NK-92 (cell line): Measurements from ENCODE around the gene RYR1.
"Not testable (repeated sequence)": the region's sequence is repeated elsewhere in the genome, so short reads cannot be mapped to it uniquely, and the experiment has no call there.

Experiments used
- DNase-seq: peaks from one replicate; lab custom pipeline; 2025; ENCODE audit not compliant: unreplicated experiment; lab: John Stamatoyannopoulos, UW

The RYR1 gene

GRCh38 chr19:38488096-38488495, 54.6 kb downstream of the RYR1 start:
- no peak for DNase-seq

GRCh38 chr19:38488776-38489481, 55.4 kb downstream of the RYR1 start:
- no peak for DNase-seq

DNA sequence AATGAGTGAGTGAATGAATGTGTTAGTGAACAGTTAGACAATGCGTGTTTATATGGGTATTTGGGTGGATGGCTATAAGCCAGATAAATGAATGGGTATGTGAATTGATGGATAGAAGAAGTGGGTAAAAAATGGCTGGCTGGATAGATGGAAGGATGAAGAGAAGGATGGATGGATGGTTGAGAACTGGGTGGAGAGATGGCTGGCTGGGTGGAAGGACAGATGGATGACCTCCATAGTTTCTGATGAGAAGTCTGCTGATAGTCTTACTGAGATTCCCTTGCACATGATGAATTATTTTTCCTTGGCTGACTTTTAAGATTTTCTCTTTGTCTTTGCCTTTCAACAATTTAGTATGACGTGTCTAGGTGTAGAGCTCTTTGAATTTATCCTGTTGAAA, 57.4 kb downstream of the RYR1 start:
- DNase-seq = no peak

GRCh38 chr19:38492181-38492813, 58.8 kb downstream of the RYR1 start:
- DNase-seq = no peak

DNA sequence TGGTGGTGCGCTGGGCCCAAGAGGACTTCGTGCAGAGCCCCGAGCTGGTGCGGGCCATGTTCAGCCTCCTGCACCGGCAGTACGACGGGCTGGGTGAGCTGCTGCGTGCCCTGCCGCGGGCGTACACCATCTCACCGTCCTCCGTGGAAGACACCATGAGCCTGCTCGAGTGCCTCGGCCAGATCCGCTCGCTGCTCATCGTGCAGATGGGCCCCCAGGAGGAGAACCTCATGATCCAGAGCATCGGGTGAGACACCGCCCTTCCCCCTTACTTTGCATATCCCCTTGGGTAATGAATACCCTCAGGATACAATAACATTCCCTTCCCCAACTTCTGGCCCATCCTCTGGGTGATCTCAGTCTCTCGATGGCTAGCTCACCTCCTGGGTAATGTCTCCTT, 60.9 kb downstream of the RYR1 start:
- DNase-seq = no peak

DNA sequence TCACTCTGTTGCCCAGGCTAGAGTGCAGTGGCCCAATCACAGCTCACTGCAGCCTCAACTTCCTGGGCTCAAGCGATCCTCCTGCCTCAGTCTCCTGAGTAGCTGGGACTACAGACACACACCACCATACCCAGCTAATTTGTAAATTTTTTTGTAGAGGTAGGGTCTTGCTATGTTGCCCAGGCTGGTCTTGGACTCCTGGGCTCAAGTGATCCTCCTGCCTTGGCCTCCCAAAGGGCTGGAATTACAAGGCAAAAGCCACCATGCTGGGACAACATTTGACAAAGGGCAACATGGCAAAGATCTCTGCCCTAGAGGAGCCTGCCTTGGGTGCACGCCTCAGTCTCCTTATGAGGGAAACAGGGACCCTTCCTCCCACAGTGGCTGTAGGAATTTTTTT, 61.9 kb downstream of the RYR1 start:
- not testable (repeated sequence) for DNase-seq

DNA sequence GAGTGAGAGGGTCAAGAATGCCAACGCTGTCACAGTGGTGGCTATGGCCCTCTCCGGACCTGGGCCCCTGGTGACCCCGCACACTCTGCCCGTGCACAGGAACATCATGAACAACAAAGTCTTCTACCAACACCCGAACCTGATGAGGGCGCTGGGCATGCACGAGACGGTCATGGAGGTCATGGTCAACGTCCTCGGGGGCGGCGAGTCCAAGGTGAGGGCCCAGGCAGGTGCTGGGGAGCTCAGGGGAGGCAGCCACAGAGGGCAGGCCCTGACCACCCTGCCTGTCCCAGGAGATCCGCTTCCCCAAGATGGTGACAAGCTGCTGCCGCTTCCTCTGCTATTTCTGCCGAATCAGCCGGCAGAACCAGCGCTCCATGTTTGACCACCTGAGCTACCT, 62.6 kb downstream of the RYR1 start:
- DNase-seq = no peak

- DNase-seq = no peak
Measured at GRCh38 chr19:38496603-38497487, 63.4 kb downstream of the RYR1 start.

DNA sequence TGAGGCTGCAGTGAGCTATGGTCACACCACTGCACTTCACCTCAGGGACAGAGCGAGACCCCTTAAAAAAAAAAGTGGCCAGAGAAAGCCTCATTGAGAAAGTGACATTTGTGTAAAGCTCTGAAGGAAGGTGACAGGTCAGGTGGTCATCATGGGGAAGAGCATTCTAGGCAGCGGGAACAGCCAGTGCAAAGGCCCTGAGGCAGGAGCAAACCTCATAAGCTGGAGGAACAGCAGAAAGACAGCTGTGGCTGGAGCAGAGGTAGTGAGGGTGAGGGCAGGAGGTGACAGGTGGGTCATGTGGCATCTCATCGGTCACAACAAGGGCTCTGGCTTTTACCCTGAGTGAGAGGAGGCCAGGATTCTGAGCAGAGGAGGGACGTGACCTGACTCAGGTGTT, 64.4 kb downstream of the RYR1 start:
- DNase-seq = no peak

DNA sequence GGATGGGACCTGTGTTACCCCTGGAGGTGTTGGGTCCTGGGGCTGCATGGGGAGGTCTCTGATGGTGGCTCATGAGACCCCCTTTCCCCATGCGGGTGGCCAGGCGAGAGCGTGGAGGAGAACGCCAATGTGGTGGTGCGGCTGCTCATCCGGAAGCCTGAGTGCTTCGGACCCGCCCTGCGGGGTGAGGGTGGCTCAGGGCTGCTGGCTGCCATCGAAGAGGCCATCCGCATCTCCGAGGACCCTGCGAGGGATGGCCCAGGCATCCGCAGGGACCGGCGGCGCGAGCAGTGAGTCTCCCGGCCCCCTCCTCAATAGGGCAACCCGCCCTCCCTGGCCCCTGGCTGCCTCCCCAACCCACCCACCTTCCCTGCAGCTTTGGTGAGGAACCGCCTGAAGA, 66.0 kb downstream of the RYR1 start:
- no peak for DNase-seq

- no peak for DNase-seq
Measured at GRCh38 chr19:38500450-38500849, 67.0 kb downstream of the RYR1 start.

DNA sequence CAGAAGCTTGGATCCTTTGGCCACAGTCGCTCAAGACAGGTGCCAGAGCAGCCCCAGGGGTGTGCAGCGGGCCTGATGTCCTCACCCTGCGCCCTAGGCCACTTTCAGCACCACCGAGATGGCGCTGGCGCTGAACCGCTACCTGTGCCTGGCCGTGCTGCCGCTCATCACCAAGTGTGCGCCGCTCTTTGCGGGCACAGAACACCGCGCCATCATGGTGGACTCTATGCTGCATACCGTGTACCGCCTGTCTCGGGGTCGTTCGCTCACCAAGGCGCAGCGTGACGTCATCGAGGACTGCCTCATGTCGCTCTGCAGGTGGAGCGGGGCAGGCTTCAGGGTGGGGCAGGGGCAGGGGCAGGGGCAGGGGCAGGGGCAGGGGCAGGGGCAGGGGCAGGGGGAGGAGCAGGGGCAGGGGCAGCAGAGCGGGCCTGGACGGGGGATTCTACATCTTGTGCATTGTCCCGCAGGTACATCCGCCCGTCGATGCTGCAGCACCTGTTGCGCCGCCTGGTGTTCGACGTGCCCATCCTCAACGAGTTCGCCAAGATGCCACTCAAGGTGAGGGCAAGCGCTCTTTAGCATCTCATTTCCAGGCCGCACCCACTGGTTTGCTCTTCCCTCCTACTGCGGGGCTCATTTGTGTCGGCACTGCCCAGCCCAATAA, 69.1 kb downstream of the RYR1 start:
- no peak for DNase-seq

DNA sequence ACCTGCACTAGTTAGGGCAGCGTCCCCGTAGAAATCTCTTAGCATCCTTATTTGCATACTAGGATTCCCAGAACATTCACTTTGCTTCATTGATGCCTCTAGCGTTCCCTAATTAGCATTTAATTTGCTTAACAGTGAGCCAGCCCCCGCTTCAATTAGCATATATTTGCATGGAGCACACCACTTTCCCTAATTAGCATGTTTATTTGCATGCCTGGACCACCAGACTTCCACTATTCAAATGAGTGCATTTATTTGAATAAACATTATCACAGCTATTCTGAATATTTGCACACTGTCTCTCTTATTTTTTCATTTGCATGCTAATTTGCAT, 69.6 kb downstream of the RYR1 start:
- no peak for DNase-seq

DNA sequence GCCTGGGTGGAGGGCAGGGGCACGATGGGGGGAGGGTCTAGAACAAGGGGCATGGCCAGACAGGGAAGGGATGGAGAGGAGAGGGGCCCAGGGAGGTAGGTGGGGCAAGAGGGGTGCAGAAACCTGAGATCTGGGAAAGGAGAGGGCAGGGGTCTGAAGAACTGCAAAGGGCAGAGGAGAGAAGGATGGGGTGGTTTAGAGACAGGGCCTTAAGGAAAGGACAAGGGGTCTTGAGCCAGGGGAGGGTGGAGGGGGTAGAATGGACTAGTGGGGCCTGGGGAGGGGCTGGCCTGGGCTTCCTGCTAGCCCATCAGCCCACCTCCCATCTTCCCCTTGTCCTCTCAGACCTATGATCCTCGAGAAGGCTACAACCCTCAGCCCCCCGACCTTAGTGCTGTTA, 72.5 kb downstream of the RYR1 start:
- DNase-seq = no peak

DNA sequence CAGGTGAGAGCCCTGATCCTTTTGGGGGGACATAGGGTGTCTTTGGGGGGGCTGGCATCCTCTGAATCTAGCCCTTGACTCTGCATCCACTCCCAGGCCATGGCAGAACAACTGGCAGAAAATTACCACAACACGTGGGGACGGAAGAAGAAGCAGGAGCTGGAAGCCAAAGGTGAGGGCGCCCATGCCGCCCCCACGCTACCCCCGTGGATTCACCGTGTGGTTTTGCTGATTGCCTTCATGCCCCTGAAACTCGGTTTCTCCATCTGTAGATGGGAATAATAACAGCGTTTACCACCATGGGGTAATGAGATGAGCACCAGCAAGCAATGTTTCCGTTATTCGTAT, 72.9 kb downstream of the RYR1 start:
- no peak for DNase-seq

GRCh38 chr19:38506723-38507550, 73.4 kb downstream of the RYR1 start:
- DNase-seq = no peak

DNA sequence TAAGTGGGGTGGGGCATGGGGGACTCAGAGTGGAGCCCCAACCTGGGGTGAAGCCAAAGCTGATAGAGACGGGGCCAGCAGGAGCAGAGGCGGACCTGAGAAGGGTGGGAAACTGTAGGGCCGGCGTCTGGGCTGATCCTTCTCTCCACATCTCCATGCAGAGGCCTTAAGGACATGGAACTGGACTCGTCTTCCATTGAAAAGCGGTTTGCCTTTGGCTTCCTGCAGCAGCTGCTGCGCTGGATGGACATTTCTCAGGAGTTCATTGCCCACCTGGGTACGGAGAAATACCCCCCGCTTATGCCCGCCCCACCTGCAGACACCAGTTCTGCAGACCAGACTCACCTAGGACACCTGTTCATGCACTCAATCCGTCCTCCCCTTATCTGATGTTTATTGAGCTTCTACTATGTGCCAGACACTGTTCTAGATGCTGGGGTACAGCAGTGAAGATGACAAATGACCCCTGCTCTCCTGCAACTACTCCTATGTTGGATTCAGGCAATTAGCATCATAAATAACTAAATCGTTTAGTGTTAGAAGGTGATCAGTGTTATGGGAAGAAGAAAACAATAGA, 74.1 kb downstream of the RYR1 start:
- DNase-seq = no peak

DNA sequence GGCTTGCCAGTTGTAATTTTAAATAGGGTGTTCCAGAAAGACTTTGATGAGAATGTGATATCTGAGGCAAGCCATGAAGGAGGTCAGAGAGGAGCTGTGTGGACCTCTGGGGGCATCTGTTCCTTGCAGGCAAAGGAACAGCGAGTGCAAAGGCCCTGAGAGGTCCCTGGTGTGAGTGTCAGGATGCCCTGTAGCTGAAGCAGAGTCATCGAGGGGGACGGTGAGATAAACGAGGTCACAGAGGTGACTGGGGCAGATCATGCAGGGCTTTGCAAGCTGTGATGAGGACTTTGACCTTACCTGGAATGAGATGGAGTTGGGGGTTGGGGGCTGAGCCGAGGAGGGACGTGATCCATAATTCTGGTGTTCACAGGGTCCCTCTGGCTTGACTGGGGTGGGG, 75.0 kb downstream of the RYR1 start:
- no peak for DNase-seq

DNA sequence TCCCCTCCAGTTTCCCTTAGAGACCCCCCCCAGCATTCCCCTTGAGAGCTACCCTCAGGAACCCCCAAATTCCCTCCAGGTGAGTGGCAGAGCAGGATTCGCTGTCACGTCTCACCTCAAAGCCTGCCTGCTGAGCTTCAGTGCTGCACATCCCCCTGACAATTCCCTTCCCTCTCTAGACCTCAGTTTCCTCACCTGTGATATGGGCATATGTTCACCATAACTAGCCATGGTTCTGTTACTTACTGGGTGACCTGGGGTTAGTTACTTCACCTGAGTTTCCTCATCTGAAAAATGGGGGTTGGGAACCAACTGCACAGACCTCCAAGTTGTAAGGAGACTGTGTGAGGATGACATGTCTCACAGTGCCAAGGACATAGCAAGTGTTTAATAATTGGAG, 75.5 kb downstream of the RYR1 start:
- DNase-seq = no peak

DNA sequence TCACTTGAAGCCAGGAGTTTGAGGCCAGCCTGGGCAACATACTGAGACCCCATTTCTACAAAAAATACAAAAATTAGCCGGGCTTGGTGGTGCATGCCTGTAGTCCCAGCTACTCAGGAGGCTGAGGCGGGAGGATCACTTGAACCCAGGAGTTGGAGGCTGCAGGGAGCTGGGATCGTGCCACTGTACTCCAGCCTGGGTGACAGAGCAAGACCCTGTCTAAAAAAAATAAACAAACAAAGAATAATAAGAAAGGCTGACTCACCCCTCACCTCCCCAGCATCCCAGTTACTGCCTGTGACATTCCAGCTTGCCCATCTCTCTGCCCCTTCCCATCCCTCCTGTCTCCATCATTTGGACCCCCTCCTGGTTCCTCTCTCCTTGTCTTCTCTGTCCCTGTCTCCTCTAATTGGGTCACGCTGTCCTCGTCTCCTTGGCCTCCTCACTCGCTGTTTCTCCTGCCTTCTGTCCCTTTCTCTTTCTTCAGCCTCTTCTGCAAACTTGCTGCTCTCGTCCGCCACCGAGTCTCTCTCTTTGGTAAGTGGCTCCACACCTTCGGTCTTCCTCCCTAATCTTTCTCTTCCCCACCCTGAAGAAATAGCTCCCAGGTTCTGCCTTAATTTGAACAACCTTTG, 77.7 kb downstream of the RYR1 start:
- no peak for DNase-seq
